ENCODE measurements around the gene BAAT. TPM values are rescaled to one million over a fixed set of nuclear protein-coding genes. Genes with fewer than 3 reads are reported as not detected.

BAAT gene
- total RNA-seq, 1 donor from 2014 or later, result not detected

DNA sequence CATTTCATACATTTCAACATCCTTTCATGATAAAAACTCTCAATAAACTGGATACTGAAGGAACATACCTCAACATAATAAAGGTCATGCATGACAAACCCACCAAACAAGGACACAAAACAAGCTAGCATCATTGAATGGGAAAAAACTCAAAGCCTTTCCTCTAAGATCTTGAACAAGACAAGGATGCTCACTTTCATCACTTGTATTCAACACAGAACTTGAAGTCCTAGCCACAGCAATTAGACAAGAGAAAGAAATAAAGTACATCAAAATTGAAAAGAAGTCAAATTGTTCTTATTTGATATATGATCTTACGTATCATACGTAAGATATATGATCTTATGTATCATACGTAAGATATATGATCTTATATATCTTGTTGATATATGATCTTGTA lies 8.3 kb upstream of the BAAT start:
- H3K4me3 Mint-ChIP-seq (ENCODE audit: low read depth), result no peak overlapping the region
- intact Hi-C loops (cut with micrococcal nuclease), result loop anchor here (10.0 kb wide), 1 partner anchor 1038 kb away; the partner anchor contains the start of gene TEX10
- H3K4me1 Mint-ChIP-seq (ENCODE audit: low read depth), result peaks cover 25% of the 10 kb centered on the region
- H3K27me3 Mint-ChIP-seq (ENCODE audit: low read depth), result no peaks in the 10 kb centered on the region
- H3K36me3 Mint-ChIP-seq (ENCODE audit: low read depth), result peaks cover 90% of the 10 kb centered on the region
- H3K27ac Mint-ChIP-seq, result no peak overlapping the region
- DNase-seq (ENCODE audit: low spot score), result no peak
- peaks cover 43% of the 10 kb centered on the region for H3K9me3 Mint-ChIP-seq

- peaks cover 68% of the 10 kb centered on the region for H3K36me3 Mint-ChIP-seq (ENCODE audit: low read depth)
- no peaks in the 10 kb centered on the region for H3K27me3 Mint-ChIP-seq (ENCODE audit: low read depth)
- no peak overlapping the region for H3K4me3 Mint-ChIP-seq (ENCODE audit: low read depth)
- no peak for DNase-seq (ENCODE audit: low spot score)
- H3K4me1 Mint-ChIP-seq (ENCODE audit: low read depth), result peaks cover 10% of the 10 kb centered on the region
- intact Hi-C loops (cut with micrococcal nuclease), result no loop called here
- H3K27ac Mint-ChIP-seq, result no peak overlapping the region
- H3K9me3 Mint-ChIP-seq, result peaks cover 36% of the 10 kb centered on the region
These were observed 3.7 kb upstream of the BAAT start for GRCh38 chr9:101388507-101388993.

DNA sequence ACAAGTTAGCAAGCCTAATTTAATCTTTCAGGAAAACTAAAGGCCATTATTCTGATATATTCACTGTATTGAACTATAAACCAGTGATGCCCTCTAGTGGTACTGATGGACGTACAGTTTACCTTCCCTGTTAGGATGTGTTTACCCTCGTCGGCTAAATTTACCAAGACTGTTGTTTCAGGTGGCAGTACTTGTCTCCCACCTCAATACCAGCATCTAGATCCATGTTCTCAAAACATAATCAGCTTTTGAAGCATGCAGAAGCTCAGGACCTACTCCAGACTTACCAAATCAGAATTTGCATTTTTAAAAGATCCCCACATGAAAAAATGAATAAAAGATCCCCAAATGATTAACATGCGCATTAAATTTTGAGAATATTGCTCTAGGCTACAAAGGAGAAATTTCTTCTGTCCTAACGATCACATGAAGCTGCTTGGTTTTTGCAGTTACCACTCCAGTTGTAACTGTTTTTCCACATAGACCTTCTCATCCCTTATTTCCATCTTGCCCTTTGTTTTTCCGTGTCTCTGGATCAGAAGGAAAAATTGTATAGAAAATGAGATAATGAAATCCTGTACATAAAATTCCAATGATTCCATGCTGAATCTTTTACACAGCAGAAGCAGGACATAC lies 3.2 kb upstream of the BAAT start:
- intact Hi-C loops (cut with micrococcal nuclease), result no loop called here
- Mint-ChIP-seq H3K9me3 (peaks cover 30% of the 10 kb centered on the region), H3K4me3 (ENCODE audit: low read depth) (no peak overlapping the region)

GRCh38 chr9:101383361-101383760 lies 1.4 kb downstream of the BAAT start:
- peaks cover 23% of the 10 kb centered on the region for H3K36me3 Mint-ChIP-seq (ENCODE audit: low read depth)
- no peaks in the 10 kb centered on the region for H3K27me3 Mint-ChIP-seq (ENCODE audit: low read depth)
- DNase-seq (ENCODE audit: low spot score), result no peak
- no peak overlapping the region for H3K4me3 Mint-ChIP-seq (ENCODE audit: low read depth)
- intact Hi-C loops (cut with micrococcal nuclease), result no loop called here
- no peak overlapping the region for H3K27ac Mint-ChIP-seq
- no peaks in the 10 kb centered on the region for H3K4me1 Mint-ChIP-seq (ENCODE audit: low read depth)
- H3K9me3 Mint-ChIP-seq, result peaks cover 13% of the 10 kb centered on the region

More for the DNA sequence above, 3.2 kb upstream of the BAAT start:
- peaks cover 10% of the 10 kb centered on the region for H3K4me1 Mint-ChIP-seq (ENCODE audit: low read depth)
- peaks cover 62% of the 10 kb centered on the region for H3K36me3 Mint-ChIP-seq (ENCODE audit: low read depth)
- H3K27ac Mint-ChIP-seq, result no peak overlapping the region
- H3K27me3 Mint-ChIP-seq (ENCODE audit: low read depth), result no peaks in the 10 kb centered on the region
- DNase-seq (ENCODE audit: low spot score), result no peak

DNA sequence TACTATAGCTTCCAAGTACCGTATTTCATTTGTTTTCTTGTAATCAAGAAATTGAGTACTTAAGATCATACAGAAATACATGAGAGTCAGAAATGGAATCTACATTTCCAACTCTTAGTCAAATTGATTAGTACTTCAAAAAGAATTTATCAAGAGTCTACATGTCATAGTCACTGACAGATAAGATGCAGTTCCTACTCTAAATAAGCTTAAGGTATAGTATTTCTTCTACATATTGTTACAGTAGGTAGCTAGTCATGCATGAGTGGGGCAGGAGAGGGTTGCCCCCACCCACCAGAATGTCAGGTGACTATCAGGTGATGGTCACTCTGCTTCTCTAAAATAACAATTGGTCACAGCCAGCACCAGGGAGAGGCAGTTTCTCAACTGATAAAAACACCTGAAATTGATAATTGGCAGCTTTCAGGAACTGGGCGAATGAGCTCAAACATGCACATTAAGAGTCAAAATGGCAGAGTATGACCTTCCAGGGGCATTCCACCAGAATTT lies 2.9 kb downstream of the BAAT start:
- no peak for DNase-seq (ENCODE audit: low spot score)
- H3K4me3 Mint-ChIP-seq (ENCODE audit: low read depth), result no peak overlapping the region
- peaks cover 12% of the 10 kb centered on the region for H3K36me3 Mint-ChIP-seq (ENCODE audit: low read depth)
- H3K27me3 Mint-ChIP-seq (ENCODE audit: low read depth), result no peaks in the 10 kb centered on the region
- no peaks in the 10 kb centered on the region for H3K4me1 Mint-ChIP-seq (ENCODE audit: low read depth)
- H3K27ac Mint-ChIP-seq, result no peak overlapping the region
- peaks cover 13% of the 10 kb centered on the region for H3K9me3 Mint-ChIP-seq
- intact Hi-C loops (cut with micrococcal nuclease), result no loop called here

- H3K36me3 Mint-ChIP-seq (ENCODE audit: low read depth), result peaks cover 7% of the 10 kb centered on the region
- H3K27ac Mint-ChIP-seq, result no peak overlapping the region
- no peak overlapping the region for H3K4me3 Mint-ChIP-seq (ENCODE audit: low read depth)
- no peaks in the 10 kb centered on the region for H3K27me3 Mint-ChIP-seq (ENCODE audit: low read depth)
- DNase-seq (ENCODE audit: low spot score), result no peak
- intact Hi-C loops (cut with micrococcal nuclease), result no loop called here
- H3K4me1 Mint-ChIP-seq (ENCODE audit: low read depth), result no peaks in the 10 kb centered on the region
- peaks cover 13% of the 10 kb centered on the region for H3K9me3 Mint-ChIP-seq
These were observed 3.7 kb downstream of the BAAT start for GRCh38 chr9:101381118-101381517.

GRCh38 chr9:101380295-101380694 lies 4.5 kb downstream of the BAAT start:
- intact Hi-C loops (cut with micrococcal nuclease), result no loop called here
- peaks cover 6% of the 10 kb centered on the region for H3K36me3 Mint-ChIP-seq (ENCODE audit: low read depth)
- no peak overlapping the region for H3K4me3 Mint-ChIP-seq (ENCODE audit: low read depth)
- no peaks in the 10 kb centered on the region for H3K27me3 Mint-ChIP-seq (ENCODE audit: low read depth)
- H3K27ac Mint-ChIP-seq, result no peak overlapping the region
- no peaks in the 10 kb centered on the region for H3K4me1 Mint-ChIP-seq (ENCODE audit: low read depth)
- no peak for DNase-seq (ENCODE audit: low spot score)
- peaks cover 9% of the 10 kb centered on the region for H3K9me3 Mint-ChIP-seq

GRCh38 chr9:101376111-101376848 lies 8.5 kb downstream of the BAAT start:
- no peaks in the 10 kb centered on the region for H3K9me3 Mint-ChIP-seq
- no peak overlapping the region for H3K27ac Mint-ChIP-seq
- intact Hi-C loops (cut with micrococcal nuclease), result no loop called here
- no peak overlapping the region for H3K4me3 Mint-ChIP-seq (ENCODE audit: low read depth)
- no peaks in the 10 kb centered on the region for H3K4me1 Mint-ChIP-seq (ENCODE audit: low read depth)
- no peaks in the 10 kb centered on the region for H3K36me3 Mint-ChIP-seq (ENCODE audit: low read depth)
- DNase-seq (ENCODE audit: low spot score), result no peak
- H3K27me3 Mint-ChIP-seq (ENCODE audit: low read depth), result no peaks in the 10 kb centered on the region

- no peak for DNase-seq (ENCODE audit: low spot score)
- intact Hi-C loops (cut with micrococcal nuclease), result no loop called here
- Mint-ChIP-seq H3K4me1 (ENCODE audit: low read depth) (no peaks in the 10 kb centered on the region), H3K4me3 (ENCODE audit: low read depth) (no peak overlapping the region), H3K36me3 (ENCODE audit: low read depth) (no peaks in the 10 kb centered on the region), H3K9me3 (no peaks in the 10 kb centered on the region), H3K27me3 (ENCODE audit: low read depth) (no peaks in the 10 kb centered on the region), H3K27ac (no peak overlapping the region)
These were observed 9.3 kb downstream of the BAAT start for GRCh38 chr9:101375546-101375945.

DNA sequence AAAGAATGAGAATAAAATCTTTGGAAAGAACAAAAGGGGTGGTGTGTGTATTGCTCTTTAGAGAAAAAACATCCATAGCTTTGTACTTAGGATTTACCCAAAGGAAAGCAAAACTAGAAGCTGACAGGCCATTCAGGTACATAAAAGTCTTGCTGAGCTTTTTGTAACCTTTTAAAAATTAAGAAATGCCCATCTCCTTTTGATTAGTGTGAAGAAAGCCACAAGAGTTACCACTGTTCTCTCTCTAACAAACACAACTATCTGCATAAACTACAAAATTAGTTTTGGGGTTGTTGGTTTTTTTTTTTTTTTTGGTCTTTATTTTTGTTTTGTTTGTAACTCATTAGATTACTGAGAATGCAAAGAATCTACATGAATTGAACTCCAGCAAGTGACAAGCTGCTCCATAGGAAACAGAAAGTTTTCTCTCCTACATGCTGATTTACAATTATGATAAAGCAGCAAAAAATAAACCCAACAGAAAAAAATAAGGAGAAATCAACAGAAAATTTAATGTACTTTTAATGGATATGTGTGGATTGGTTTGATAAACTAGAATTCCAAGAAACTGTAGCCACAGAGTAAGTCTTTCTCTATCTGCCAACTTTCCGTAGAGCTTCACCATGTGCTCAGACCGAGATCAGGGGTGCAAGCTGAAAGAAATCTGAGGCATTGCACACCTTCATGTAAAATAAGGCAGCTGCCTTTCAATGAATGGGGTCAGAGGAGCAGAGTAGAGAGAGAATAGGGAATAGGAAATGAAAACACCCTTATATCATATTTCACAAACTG lies 12.3 kb downstream of the BAAT start:
- DNase-seq (ENCODE audit: low spot score), result no peak
- H3K4me3 Mint-ChIP-seq (ENCODE audit: low read depth), result no peak overlapping the region
- no peaks in the 10 kb centered on the region for H3K9me3 Mint-ChIP-seq
- H3K4me1 Mint-ChIP-seq (ENCODE audit: low read depth), result no peaks in the 10 kb centered on the region
- H3K36me3 Mint-ChIP-seq (ENCODE audit: low read depth), result no peaks in the 10 kb centered on the region
- intact Hi-C loops (cut with micrococcal nuclease), result no loop called here
- peaks cover 2% of the 10 kb centered on the region for H3K27me3 Mint-ChIP-seq (ENCODE audit: low read depth)
- H3K27ac Mint-ChIP-seq, result no peak overlapping the region

- no peak for DNase-seq (ENCODE audit: low spot score)
- Mint-ChIP-seq H3K9me3 (no peaks in the 10 kb centered on the region), H3K36me3 (ENCODE audit: low read depth) (no peaks in the 10 kb centered on the region), H3K27me3 (ENCODE audit: low read depth) (peaks cover 2% of the 10 kb centered on the region), H3K4me1 (ENCODE audit: low read depth) (no peaks in the 10 kb centered on the region), H3K4me3 (ENCODE audit: low read depth) (no peak overlapping the region), H3K27ac (no peak overlapping the region)
- intact Hi-C loops (cut with micrococcal nuclease), result no loop called here
These were observed 13.0 kb downstream of the BAAT start for GRCh38 chr9:101371813-101372212.

GRCh38 chr9:101369884-101370531 lies 14.8 kb downstream of the BAAT start:
- no peaks in the 10 kb centered on the region for H3K36me3 Mint-ChIP-seq (ENCODE audit: low read depth)
- DNase-seq (ENCODE audit: low spot score), result no peak
- H3K27me3 Mint-ChIP-seq (ENCODE audit: low read depth), result peaks cover 2% of the 10 kb centered on the region
- H3K4me3 Mint-ChIP-seq (ENCODE audit: low read depth), result no peak overlapping the region
- no peak overlapping the region for H3K27ac Mint-ChIP-seq
- H3K9me3 Mint-ChIP-seq, result no peaks in the 10 kb centered on the region
- no peaks in the 10 kb centered on the region for H3K4me1 Mint-ChIP-seq (ENCODE audit: low read depth)
- intact Hi-C loops (cut with micrococcal nuclease), result no loop called here
